Tibial nerve (tissue), 4 donors: ENCODE data around the gene TET2. TPM values are rescaled to one million over a fixed set of nuclear protein-coding genes. Genes with fewer than 3 reads are reported as not detected.

ENCODE experiments used
- DNase-seq, 2 donors: peaks; one replicate each; pipeline ENCODE4 v3.0.0-alpha.2; 2019; ENCODE audit warnings: low spot score in 2 of 2
- H3K27ac ChIP-seq, 4 donors: fragments of 200-600 bp; sonication (generic) in 3 of 4; one replicate each; pipeline ENCODE4 v1.5.1; 2017 to 2019; ENCODE audit warnings: mild to moderate bottlenecking in 1 of 4
- H3K27me3 ChIP-seq, 2 donors: fragments of 200-600 bp; sonication (generic) in 1 of 2; one replicate each; pipeline versions ENCODE4 v1.5.1 to v1.6.0; 2017 to 2019
- H3K36me3 ChIP-seq, 3 donors: fragments of 200-600 bp; sonication (generic); one replicate each; pipeline ENCODE4 v1.5.1; 2018 to 2019
- H3K4me1 ChIP-seq, 4 donors: fragments of 200-600 bp; sonication (generic) in 3 of 4; one replicate each; pipeline ENCODE4 v1.5.1; 2017 to 2019
- H3K4me3 ChIP-seq, 4 donors: fragments of 200-600 bp; sonication (generic) in 3 of 4; one replicate each; pipeline ENCODE4 v1.5.1; 2017 to 2019; ENCODE audit warnings: mild to moderate bottlenecking in 1 of 4, moderate library complexity in 1 of 4
- H3K9me3 ChIP-seq, 4 donors: fragments of 200-600 bp; sonication (generic) in 3 of 4; one replicate each; pipeline ENCODE4 v1.5.1; 2017 to 2019
- EP300 ChIP-seq, 2 donors: sonication (generic); formaldehyde crosslinking; IDR thresholded peaks; one replicate each; pipeline ENCODE4 v1.6.1; 2017; ENCODE audit warnings: antibody characterized with exemption in 2 of 2, mild to moderate bottlenecking in 1 of 2
- POLR2A ChIP-seq, 2 donors: fragments of 450-650 bp; IDR thresholded peaks; one replicate each; pipeline ENCODE4 v1.6.1; 2017; ENCODE audit warnings: antibody characterized with exemption in 2 of 2, mild to moderate bottlenecking in 2 of 2, moderate library complexity in 2 of 2
- WGBS, 2 donors: methylation state at CpG; one replicate each; pipeline ENCODE4 v1.1.5; 2018; 5-methylcytosine and 5-hydroxymethylcytosine counted together
- total RNA-seq, 4 donors: library from RNA; depleted of rRNA; stranded (reverse); fragments of >200 nt; gene quantifications; one replicate each; pipeline ENCODE4 v1.1.0, GENCODE V29; 2016
- TF ChIP-seq, protein P1 (sequence below), 5 experiments: fragments of 200-600 bp in 3 of 5; fragments of 450-650 bp in 2 of 5; sonication (generic) in 3 of 5; IDR thresholded peaks; one replicate each; pipeline ENCODE4 v1.5.1; 2016 to 2019; ENCODE audit warnings: antibody characterized with exemption in 5 of 5, mild to moderate bottlenecking in 3 of 5, moderate library complexity in 2 of 5

TET2 gene
- total RNA-seq, 4 donors from 2014 or later = 23.2 to 29.1 (median 24.1) TPM

- H3K27me3 ChIP-seq = no peaks in the 10 kb centered on the region
- H3K4me1 ChIP-seq = peaks cover 0 to 21% (median 0%) of the 10 kb centered on the region in 4 donors
- no peak overlapping the region for H3K27ac ChIP-seq
- no peak overlapping the region for H3K4me3 ChIP-seq
- no peak for DNase-seq
- no peaks in the 10 kb centered on the region for H3K9me3 ChIP-seq
- TF ChIP-seq POLR2A (IDR thresholded peaks at IDR 0.05) = no peak
- TF ChIP-seq EP300 (IDR thresholded peaks at IDR 0.05) = no peak
- 77 to 91% methylated on average over 1 of the region's 1 CpG for WGBS, 2 donors
- H3K36me3 ChIP-seq = no peaks in the 10 kb centered on the region
Measured at GRCh38 chr4:105139646-105140045, 7.0 kb upstream of the TET2 start.

- Histone ChIP-seq H3K27me3 (no peaks in the 10 kb centered on the region), H3K27ac (no peak overlapping the region), H3K36me3 (no peaks in the 10 kb centered on the region), H3K9me3 (no peaks in the 10 kb centered on the region), H3K4me1 (peaks cover 0 to 32% (median 0%) of the 10 kb centered on the region in 4 donors), H3K4me3 (no peak overlapping the region)
- DNase-seq = peak in 1 of 2 donors; percentile 43
- 41 to 47% methylated on average over 7 of the region's 7 CpGs for WGBS, 2 donors
- TF ChIP-seq POLR2A (IDR thresholded peaks at IDR 0.05) = no peak
- TF ChIP-seq, protein P1, sequence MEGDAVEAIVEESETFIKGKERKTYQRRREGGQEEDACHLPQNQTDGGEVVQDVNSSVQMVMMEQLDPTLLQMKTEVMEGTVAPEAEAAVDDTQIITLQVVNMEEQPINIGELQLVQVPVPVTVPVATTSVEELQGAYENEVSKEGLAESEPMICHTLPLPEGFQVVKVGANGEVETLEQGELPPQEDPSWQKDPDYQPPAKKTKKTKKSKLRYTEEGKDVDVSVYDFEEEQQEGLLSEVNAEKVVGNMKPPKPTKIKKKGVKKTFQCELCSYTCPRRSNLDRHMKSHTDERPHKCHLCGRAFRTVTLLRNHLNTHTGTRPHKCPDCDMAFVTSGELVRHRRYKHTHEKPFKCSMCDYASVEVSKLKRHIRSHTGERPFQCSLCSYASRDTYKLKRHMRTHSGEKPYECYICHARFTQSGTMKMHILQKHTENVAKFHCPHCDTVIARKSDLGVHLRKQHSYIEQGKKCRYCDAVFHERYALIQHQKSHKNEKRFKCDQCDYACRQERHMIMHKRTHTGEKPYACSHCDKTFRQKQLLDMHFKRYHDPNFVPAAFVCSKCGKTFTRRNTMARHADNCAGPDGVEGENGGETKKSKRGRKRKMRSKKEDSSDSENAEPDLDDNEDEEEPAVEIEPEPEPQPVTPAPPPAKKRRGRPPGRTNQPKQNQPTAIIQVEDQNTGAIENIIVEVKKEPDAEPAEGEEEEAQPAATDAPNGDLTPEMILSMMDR (IDR thresholded peaks at IDR 0.05) = peak; percentile 29 to 63 (median 44)
Measured at GRCh38 chr4:105140684-105141490, 5.8 kb upstream of the TET2 start.

GRCh38 chr4:105145156-105145902 is 1.3 kb upstream of the TET2 start:
- WGBS, 2 donors = 21 to 25% methylated on average over 21 of the region's 21 CpGs
- DNase-seq = no peak
- Histone ChIP-seq H3K36me3 (no peaks in the 10 kb centered on the region), H3K4me3 (peak overlapping the region; percentile 64 to 88 (median 78)), H3K4me1 (peaks cover 0 to 50% (median 5%) of the 10 kb centered on the region in 4 donors), H3K9me3 (no peaks in the 10 kb centered on the region), H3K27me3 (no peaks in the 10 kb centered on the region), H3K27ac (peak overlapping the region; percentile 89 to 97 (median 90))
- TF ChIP-seq POLR2A (IDR thresholded peaks at IDR 0.05) (peak in 1 of 2 donors; percentile 21), EP300 (IDR thresholded peaks at IDR 0.05) (peak in 1 of 2 donors; percentile 19)
- TF ChIP-seq, protein P1 (IDR thresholded peaks at IDR 0.05) = no peak

GRCh38 chr4:105145903-105146275 is 787 bp upstream of the TET2 start:
- WGBS, 2 donors = 1% methylated on average over 25 of the region's 25 CpGs
- H3K9me3 ChIP-seq = no peaks in the 10 kb centered on the region
- no peaks in the 10 kb centered on the region for H3K27me3 ChIP-seq
- no peaks in the 10 kb centered on the region for H3K36me3 ChIP-seq
- DNase-seq = no peak
- peak overlapping the region; percentile 64 to 88 (median 78) for H3K4me3 ChIP-seq
- H3K4me1 ChIP-seq = peaks cover 0 to 50% (median 5%) of the 10 kb centered on the region in 4 donors
- TF ChIP-seq, protein P1 (IDR thresholded peaks at IDR 0.05) = no peak
- TF ChIP-seq POLR2A (IDR thresholded peaks at IDR 0.05) (no peak), EP300 (IDR thresholded peaks at IDR 0.05) (no peak)
- peak overlapping the region; percentile 89 to 97 (median 90) for H3K27ac ChIP-seq

DNA sequence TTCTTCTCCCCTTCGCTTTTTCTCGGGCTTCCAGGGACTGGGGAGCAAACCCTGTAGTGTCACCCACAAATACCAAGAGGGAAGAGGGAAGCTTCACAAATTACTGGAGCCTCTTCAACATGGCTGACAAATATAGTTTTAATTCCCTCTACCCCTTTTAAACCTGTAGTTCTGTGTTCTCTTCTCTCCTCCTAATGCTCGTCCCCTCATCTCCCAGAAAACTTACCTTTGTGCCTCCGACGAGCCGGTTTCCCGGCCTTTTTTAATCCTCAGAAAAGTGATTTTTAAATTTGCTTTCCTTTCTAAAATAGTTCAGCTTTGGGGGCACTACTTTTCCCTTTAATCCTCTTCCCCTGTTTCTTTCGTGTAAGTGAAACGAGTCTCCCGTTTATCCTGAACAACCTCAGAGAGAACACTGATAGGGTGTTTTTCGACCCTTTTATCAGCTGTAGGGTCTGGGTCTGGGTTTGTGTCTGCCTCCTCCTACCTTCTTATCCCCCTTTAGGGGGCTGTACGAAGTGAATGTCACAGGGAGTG is 408 bp downstream of the TET2 start:
- no peaks in the 10 kb centered on the region for H3K27me3 ChIP-seq
- peak overlapping the region; percentile 89 to 97 (median 90) for H3K27ac ChIP-seq
- no peaks in the 10 kb centered on the region for H3K36me3 ChIP-seq
- TF ChIP-seq POLR2A (IDR thresholded peaks at IDR 0.05) (no peak), EP300 (IDR thresholded peaks at IDR 0.05) (no peak)
- TF ChIP-seq, protein P1 (IDR thresholded peaks at IDR 0.05) = no peak
- no peaks in the 10 kb centered on the region for H3K9me3 ChIP-seq
- peak overlapping the region; percentile 64 to 88 (median 78) for H3K4me3 ChIP-seq
- H3K4me1 ChIP-seq = peaks cover 0 to 57% (median 5%) of the 10 kb centered on the region in 4 donors
- WGBS, 2 donors = 0% methylated on average over 12 of the region's 12 CpGs
- DNase-seq = no peak
